Measurements from ENCODE around the gene FAM72C.
"Not testable (repeated sequence)": the region's sequence is repeated elsewhere in the genome, so short reads cannot be mapped to it uniquely, and the experiment has no call there.

- TF ChIP-seq, protein P1, sequence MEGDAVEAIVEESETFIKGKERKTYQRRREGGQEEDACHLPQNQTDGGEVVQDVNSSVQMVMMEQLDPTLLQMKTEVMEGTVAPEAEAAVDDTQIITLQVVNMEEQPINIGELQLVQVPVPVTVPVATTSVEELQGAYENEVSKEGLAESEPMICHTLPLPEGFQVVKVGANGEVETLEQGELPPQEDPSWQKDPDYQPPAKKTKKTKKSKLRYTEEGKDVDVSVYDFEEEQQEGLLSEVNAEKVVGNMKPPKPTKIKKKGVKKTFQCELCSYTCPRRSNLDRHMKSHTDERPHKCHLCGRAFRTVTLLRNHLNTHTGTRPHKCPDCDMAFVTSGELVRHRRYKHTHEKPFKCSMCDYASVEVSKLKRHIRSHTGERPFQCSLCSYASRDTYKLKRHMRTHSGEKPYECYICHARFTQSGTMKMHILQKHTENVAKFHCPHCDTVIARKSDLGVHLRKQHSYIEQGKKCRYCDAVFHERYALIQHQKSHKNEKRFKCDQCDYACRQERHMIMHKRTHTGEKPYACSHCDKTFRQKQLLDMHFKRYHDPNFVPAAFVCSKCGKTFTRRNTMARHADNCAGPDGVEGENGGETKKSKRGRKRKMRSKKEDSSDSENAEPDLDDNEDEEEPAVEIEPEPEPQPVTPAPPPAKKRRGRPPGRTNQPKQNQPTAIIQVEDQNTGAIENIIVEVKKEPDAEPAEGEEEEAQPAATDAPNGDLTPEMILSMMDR (IDR thresholded peaks at IDR 0.05) = not testable (repeated sequence)
- TF ChIP-seq POLR2A (IDR thresholded peaks at IDR 0.05) = not testable (repeated sequence)
These were observed 30.5 kb upstream of the FAM72C start for GRCh38 chr1:144002141-144002881.

Measured in heart left ventricle (tissue), 13 donors.